Mammary epithelial cell (primary cell): ENCODE data around the gene HEBP1.

ENCODE experiments used
- CTCF ChIP-seq, 2 donors: IDR thresholded peaks in 1 of 2; conservative IDR thresholded peaks in 1 of 2; 2 replicates each; pipeline ENCODE4 v1.5.1; 2011 to 2012; ENCODE audit warnings: inconsistent platforms in 2 of 2, low read length in 2 of 2, mild to moderate bottlenecking in 2 of 2, control low read depth in 1 of 2, low read depth in 1 of 2; ENCODE audit not compliant: insufficient read depth in 1 of 2; ENCODE audit errors: extremely low read depth in 1 of 2
- EZH2 ChIP-seq: IDR thresholded peaks from 2 replicates; pipeline ENCODE4 v1.6.1; 2012; ENCODE audit warnings: low read length, inconsistent platforms, borderline replicate concordance

- TF ChIP-seq CTCF (conservative IDR thresholded peaks at IDR 0.05 in 1 of 2, IDR thresholded peaks at IDR 0.05 in 1 of 2; ENCODE audit: extremely low read depth in 1 of 2, insufficient read depth in 1 of 2, low read depth in 1 of 2, low read length in 2 of 2), result no peak
- no peak for TF ChIP-seq EZH2
These were observed 61.5 kb downstream of the HEBP1 start for GRCh38 chr12:12938541-12938940.
